SK-N-SH treated with all-trans-retinoic acid at 6 μM for 48 hours (cell line): ENCODE data around the gene UBXN1.
A peak's percentile ranks its signal among the peaks of the same experiment; 100 is the strongest.

Source experiments
- ATAC-seq: fragments of 200-7000 bp; cut with Tn5 transposase; 3 replicates; pipeline ENCODE4 v1.9.1; 2020; ENCODE audit warnings: mild to moderate bottlenecking, moderate library complexity
- ARNTL ChIP-seq: fragments of 450-650 bp; formaldehyde crosslinking; IDR thresholded peaks from 2 replicates; pipeline ENCODE4 v1.5.0; 2020; ENCODE audit warnings: low read depth, mild to moderate bottlenecking, moderate library complexity, borderline replicate concordance
- BACH2 ChIP-seq: fragments of 250-450 bp; sonication (Bioruptor Pico); IDR thresholded peaks from 2 replicates; pipeline ENCODE4 v1.9.0; 2021; ENCODE audit warnings: mild to moderate bottlenecking, borderline replicate concordance
- CREB5 ChIP-seq: fragments of 250-450 bp; sonication (Bioruptor Pico); IDR thresholded peaks from 2 replicates; pipeline ENCODE4 v1.5.1; 2020; ENCODE audit warnings: low read depth, mild to moderate bottlenecking, moderate library complexity
- CSDC2 ChIP-seq: fragments of 250-450 bp; sonication (Bioruptor Pico); IDR thresholded peaks from 2 replicates; pipeline ENCODE4 v1.5.0; 2020; ENCODE audit warnings: mild to moderate bottlenecking, moderate library complexity
- CSRNP3 ChIP-seq: fragments of 250-450 bp; sonication (Bioruptor Pico); IDR thresholded peaks from 2 replicates; pipeline ENCODE4 v1.5.1; 2021; ENCODE audit warnings: mild to moderate bottlenecking, moderate library complexity
- ESRRG ChIP-seq: fragments of 250-450 bp; sonication (Bioruptor Pico); IDR thresholded peaks from 2 replicates; pipeline ENCODE4 v1.6.1; 2021; ENCODE audit warnings: mild to moderate bottlenecking
- GLIS3 ChIP-seq: fragments of 250-450 bp; sonication (Bioruptor Pico); IDR thresholded peaks from 2 replicates; pipeline ENCODE4 v1.5.0; 2020; ENCODE audit warnings: mild to moderate bottlenecking, moderate library complexity
- ISL1 ChIP-seq: fragments of 250-450 bp; sonication (Bioruptor Pico); IDR thresholded peaks from 2 replicates; pipeline ENCODE4 v2.1.2; 2022; ENCODE audit warnings: mild to moderate bottlenecking, moderate library complexity
- OSR1 ChIP-seq: fragments of 250-450 bp; sonication (Bioruptor Pico); IDR thresholded peaks from 2 replicates; pipeline ENCODE4 v1.8.0; 2022; ENCODE audit warnings: moderate library complexity, mild to moderate bottlenecking, inconsistent platforms
- POU6F1 ChIP-seq: fragments of 250-450 bp; sonication (Bioruptor Pico); IDR thresholded peaks from 2 replicates; pipeline ENCODE4 v1.8.0; 2021; ENCODE audit warnings: low read depth, mild to moderate bottlenecking, moderate library complexity, borderline replicate concordance
- PPARA ChIP-seq: fragments of 250-450 bp; sonication (Bioruptor Pico); IDR thresholded peaks from 2 replicates; pipeline ENCODE4 v1.5.0; 2020; ENCODE audit warnings: mild to moderate bottlenecking, borderline replicate concordance
- RARB ChIP-seq: fragments of 250-450 bp; sonication (Bioruptor Pico); IDR thresholded peaks from 2 replicates; pipeline ENCODE4 v1.8.0; 2021; ENCODE audit warnings: mild to moderate bottlenecking, moderate library complexity
- SNAI2 ChIP-seq: fragments of 250-450 bp; sonication (Bioruptor Pico); IDR thresholded peaks from 2 replicates; pipeline ENCODE4 v1.5.0; 2020; ENCODE audit warnings: mild to moderate bottlenecking, moderate library complexity
- TCF4 ChIP-seq: fragments of 250-450 bp; sonication (Bioruptor Pico); IDR thresholded peaks from 2 replicates; pipeline ENCODE4 v1.8.0; 2021; ENCODE audit warnings: mild to moderate bottlenecking, moderate library complexity, borderline replicate concordance
- TOX ChIP-seq: fragments of 250-450 bp; sonication (Bioruptor Pico); IDR thresholded peaks from 2 replicates; pipeline ENCODE4 v1.8.0; 2021; ENCODE audit warnings: mild to moderate bottlenecking, moderate library complexity, borderline replicate concordance
- TSHZ2 ChIP-seq: fragments of 250-450 bp; sonication (Bioruptor Pico); IDR thresholded peaks from 2 replicates; pipeline ENCODE4 v1.5.0; 2020; ENCODE audit warnings: mild to moderate bottlenecking, moderate library complexity
- ZC3H10 ChIP-seq: fragments of 250-450 bp; sonication (Bioruptor Pico); IDR thresholded peaks from 2 replicates; pipeline ENCODE4 v1.5.1; 2021; ENCODE audit warnings: mild to moderate bottlenecking, moderate library complexity
- ZFP3 ChIP-seq: fragments of 250-450 bp; sonication (Bioruptor Pico); IDR thresholded peaks from 2 replicates; pipeline ENCODE4 v1.5.0; 2020; ENCODE audit warnings: mild to moderate bottlenecking, moderate library complexity
- ZFP30 ChIP-seq: fragments of 450-650 bp; formaldehyde crosslinking; IDR thresholded peaks from 2 replicates; pipeline ENCODE4 v1.5.0; 2022; ENCODE audit warnings: mild to moderate bottlenecking, moderate library complexity
- ZNF565 ChIP-seq: fragments of 450-650 bp; formaldehyde crosslinking; conservative IDR thresholded peaks from 2 replicates; pipeline ENCODE4 v1.5.0; 2020; ENCODE audit warnings: low read depth, mild to moderate bottlenecking, moderate library complexity
- ZNF70 ChIP-seq: fragments of 450-650 bp; formaldehyde crosslinking; IDR thresholded peaks from 2 replicates; pipeline ENCODE4 v1.5.0; 2020; ENCODE audit warnings: mild to moderate bottlenecking, moderate library complexity
- ZNF8 ChIP-seq: fragments of 450-650 bp; formaldehyde crosslinking; IDR thresholded peaks from 2 replicates; pipeline ENCODE4 v1.5.0; 2020; ENCODE audit warnings: mild to moderate bottlenecking, moderate library complexity
- TF ChIP-seq, protein P1 (sequence below): fragments of 250-450 bp; sonication (Bioruptor Pico); IDR thresholded peaks from 2 replicates; pipeline ENCODE4 v1.8.0; 2020; ENCODE audit warnings: mild to moderate bottlenecking, moderate library complexity, borderline replicate concordance

UBXN1 gene

GRCh38 chr11:62666259-62666926, 12.5 kb downstream of the UBXN1 start:
- TF ChIP-seq CREB5 (CRISPR knock-in tag) (no peak), BACH2 (CRISPR knock-in tag) (no peak)
- TF ChIP-seq, protein P1, sequence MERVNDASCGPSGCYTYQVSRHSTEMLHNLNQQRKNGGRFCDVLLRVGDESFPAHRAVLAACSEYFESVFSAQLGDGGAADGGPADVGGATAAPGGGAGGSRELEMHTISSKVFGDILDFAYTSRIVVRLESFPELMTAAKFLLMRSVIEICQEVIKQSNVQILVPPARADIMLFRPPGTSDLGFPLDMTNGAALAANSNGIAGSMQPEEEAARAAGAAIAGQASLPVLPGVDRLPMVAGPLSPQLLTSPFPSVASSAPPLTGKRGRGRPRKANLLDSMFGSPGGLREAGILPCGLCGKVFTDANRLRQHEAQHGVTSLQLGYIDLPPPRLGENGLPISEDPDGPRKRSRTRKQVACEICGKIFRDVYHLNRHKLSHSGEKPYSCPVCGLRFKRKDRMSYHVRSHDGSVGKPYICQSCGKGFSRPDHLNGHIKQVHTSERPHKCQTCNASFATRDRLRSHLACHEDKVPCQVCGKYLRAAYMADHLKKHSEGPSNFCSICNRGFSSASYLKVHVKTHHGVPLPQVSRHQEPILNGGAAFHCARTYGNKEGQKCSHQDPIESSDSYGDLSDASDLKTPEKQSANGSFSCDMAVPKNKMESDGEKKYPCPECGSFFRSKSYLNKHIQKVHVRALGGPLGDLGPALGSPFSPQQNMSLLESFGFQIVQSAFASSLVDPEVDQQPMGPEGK (CRISPR knock-in tag): no peak
- no peak for ATAC-seq

- peak; percentile 45 for ATAC-seq
- TF ChIP-seq ZFP3 (CRISPR knock-in tag) (0 out of 2 replicates have a peak, but pooled peaks have one; percentile 17), ZC3H10 (CRISPR knock-in tag) (no peak)
These were observed 13.1 kb downstream of the UBXN1 start for GRCh38 chr11:62665599-62666258.

- peak; percentile 92 for ATAC-seq
- TF ChIP-seq ZNF565 (CRISPR knock-in tag): 0 out of 2 replicates have a peak, but pooled peaks have one; percentile 74
- peak; percentile 68; the same call in 1 of the 2 replicates for TF ChIP-seq CSDC2 (CRISPR knock-in tag)
- TF ChIP-seq ZFP3 (CRISPR knock-in tag): no peak
- peak; percentile 97 for TF ChIP-seq ESRRG
- TF ChIP-seq BACH2 (CRISPR knock-in tag): no peak
- peak; percentile 98 for TF ChIP-seq CSRNP3
- TF ChIP-seq GLIS3 (CRISPR knock-in tag): peak; percentile 98
- peak; percentile 86; the same call in 1 of the 2 replicates for TF ChIP-seq POU6F1
- peak; percentile 44; the same call in 1 of the 2 replicates for TF ChIP-seq ZNF70
- peak; percentile 82; the same call in 1 of the 2 replicates for TF ChIP-seq ARNTL
- TF ChIP-seq TCF4 (CRISPR knock-in tag): peak; percentile 55; the same call in 1 of the 2 replicates
- peak; percentile 94 for TF ChIP-seq RARB
- peak; percentile 95 for TF ChIP-seq TOX (CRISPR knock-in tag)
- TF ChIP-seq, protein P1 (CRISPR knock-in tag): peak; percentile 91
- peak; percentile 76 for TF ChIP-seq CREB5 (CRISPR knock-in tag)
- peak; percentile 74; the same call in 1 of the 2 replicates for TF ChIP-seq SNAI2
- peak; percentile 73 for TF ChIP-seq ZNF8 (CRISPR knock-in tag)
- TF ChIP-seq PPARA (CRISPR knock-in tag): peak; percentile 82; the same call in 1 of the 2 replicates
- no peak for TF ChIP-seq TSHZ2 (CRISPR knock-in tag)
- no peak for TF ChIP-seq OSR1 (CRISPR knock-in tag)
- peak; percentile 57; the same call in 1 of the 2 replicates for TF ChIP-seq ZFP30 (CRISPR knock-in tag)
- no peak for TF ChIP-seq ISL1 (CRISPR knock-in tag)
- peak; percentile 88 for TF ChIP-seq ZC3H10 (CRISPR knock-in tag)
These were observed 13.7 kb downstream of the UBXN1 start, which contains the start of the genes C11orf98 and CSKMT for GRCh38 chr11:62665075-62665598. Gene C11orf98, minus strand, starts transcription at chr11:62665210. Its CDS starts 41 bp downstream, at chr11:62665169. Gene CSKMT, plus strand, starts transcription at chr11:62665312. Its CDS starts 568 bp downstream, at chr11:62665880.
